MM.1S (cell line): ENCODE measurements around the gene SIRPA.

Source experiments
- DNase-seq: peaks from one replicate; pipeline ENCODE4 v3.0.0-alpha.2; 2015
- H2AFZ ChIP-seq: fragments of 300-600 bp; sonication (generic); 2 replicates; pipeline ENCODE4 v1.6.0; 2016; ENCODE audit warnings: antibody characterized with exemption, low read length
- H3F3A ChIP-seq: fragments of 300-600 bp; sonication (generic); 2 replicates; pipeline ENCODE4 v1.6.1; 2016; ENCODE audit warnings: mild to moderate bottlenecking, antibody characterized with exemption, low read length, moderate library complexity, mixed read lengths; ENCODE audit not compliant: insufficient read depth
- H3K27ac ChIP-seq: fragments of 300-600 bp; sonication (generic); 2 replicates; pipeline ENCODE4 v1.5.1; 2016; ENCODE audit warnings: mild to moderate bottlenecking, low read length
- H3K27me3 ChIP-seq: fragments of 300-600 bp; sonication (generic); replicated peaks from 2 replicates; pipeline ENCODE4 v1.6.0; 2016; ENCODE audit warnings: low read length; ENCODE audit not compliant: insufficient read depth
- H3K36me3 ChIP-seq: fragments of 300-600 bp; sonication (generic); replicated peaks from 2 replicates; pipeline ENCODE4 v1.6.1; 2016; ENCODE audit warnings: mild to moderate bottlenecking, low read length, mixed read lengths; ENCODE audit not compliant: insufficient read depth
- H3K4me1 ChIP-seq: fragments of 300-600 bp; sonication (generic); 2 replicates; pipeline ENCODE4 v1.6.1; 2016; ENCODE audit warnings: low read length, mixed read lengths
- H3K4me2 ChIP-seq: fragments of 300-600 bp; sonication (generic); 2 replicates; pipeline ENCODE4 v1.6.0; 2016; ENCODE audit warnings: low read depth, low read length
- H3K4me3 ChIP-seq: fragments of 300-600 bp; sonication (generic); 2 replicates; pipeline ENCODE4 v1.5.1; 2016; ENCODE audit warnings: low read length, mixed read lengths
- H3K79me2 ChIP-seq: fragments of 300-600 bp; sonication (generic); 2 replicates; pipeline ENCODE4 v1.6.1; 2016; ENCODE audit warnings: mixed run types, low read length, mixed read lengths
- H3K9ac ChIP-seq: fragments of 300-600 bp; sonication (generic); 2 replicates; pipeline ENCODE4 v1.6.1; 2016; ENCODE audit warnings: low read length, mixed read lengths
- H3K9me2 ChIP-seq: fragments of 300-600 bp; sonication (generic); replicated peaks from 2 replicates; pipeline ENCODE4 v1.6.1; 2016; ENCODE audit warnings: mild to moderate bottlenecking, low read length, mixed read lengths; ENCODE audit not compliant: insufficient read depth
- H3K9me3 ChIP-seq: fragments of 300-600 bp; sonication (generic); replicated peaks from 2 replicates; pipeline ENCODE4 v1.6.1; 2016; ENCODE audit warnings: mild to moderate bottlenecking, low read length, mixed read lengths; ENCODE audit not compliant: insufficient read depth
- H4K20me1 ChIP-seq: fragments of 300-600 bp; sonication (generic); 2 replicates; pipeline ENCODE4 v1.6.1; 2016; ENCODE audit warnings: mild to moderate bottlenecking, low read length, moderate library complexity, mixed read lengths; ENCODE audit not compliant: insufficient read depth
- CTCF ChIP-seq: fragments of 300-600 bp; sonication (generic); IDR thresholded peaks from 2 replicates; pipeline ENCODE4 v1.5.1; 2016; ENCODE audit warnings: antibody characterized with exemption, low read length, mixed read lengths
- EZH2 ChIP-seq: fragments of 300-600 bp; sonication (generic); optimal IDR thresholded peaks from 2 replicates; pipeline ENCODE3; 2017; ENCODE audit warnings: low read depth, mild to moderate bottlenecking, antibody characterized with exemption, low read length, mixed read lengths
- EZH2phosphoT487 ChIP-seq: fragments of 300-600 bp; sonication (generic); IDR thresholded peaks from 2 replicates; pipeline ENCODE4 v1.6.1; 2018; ENCODE audit warnings: antibody characterized with exemption, low read length

SIRPA gene

GRCh38 chr20:1880529-1881239 lies 14.5 kb upstream of the SIRPA start:
- no peaks in the 10 kb centered on the region for H3K36me3 ChIP-seq
- H3K4me1 ChIP-seq: no peaks in the 10 kb centered on the region
- no peaks in the 10 kb centered on the region for H3K79me2 ChIP-seq
- no peak for DNase-seq
- H4K20me1 ChIP-seq: no peaks in the 10 kb centered on the region
- no peak overlapping the region for H2AFZ ChIP-seq
- no peaks in the 10 kb centered on the region for H3F3A ChIP-seq
- TF ChIP-seq EZH2 (no peak), EZH2phosphoT487 (no peak), CTCF (no peak)
- no peaks in the 10 kb centered on the region for H3K9me3 ChIP-seq
- H3K4me3 ChIP-seq: no peak overlapping the region
- no peaks in the 10 kb centered on the region for H3K27me3 ChIP-seq
- H3K4me2 ChIP-seq: no peak overlapping the region
- no peaks in the 10 kb centered on the region for H3K9me2 ChIP-seq
- H3K27ac ChIP-seq: no peak overlapping the region
- H3K9ac ChIP-seq: no peak overlapping the region

GRCh38 chr20:1881240-1881835 lies 13.9 kb upstream of the SIRPA start:
- no peaks in the 10 kb centered on the region for H3K79me2 ChIP-seq
- no peaks in the 10 kb centered on the region for H3K4me1 ChIP-seq
- no peaks in the 10 kb centered on the region for H3K9me3 ChIP-seq
- no peaks in the 10 kb centered on the region for H4K20me1 ChIP-seq
- no peak overlapping the region for H3K9ac ChIP-seq
- H2AFZ ChIP-seq: no peak overlapping the region
- no peaks in the 10 kb centered on the region for H3K9me2 ChIP-seq
- H3K27me3 ChIP-seq: no peaks in the 10 kb centered on the region
- no peak for TF ChIP-seq EZH2
- TF ChIP-seq CTCF: no peak
- no peak for TF ChIP-seq EZH2phosphoT487
- H3K4me3 ChIP-seq: no peak overlapping the region
- H3F3A ChIP-seq: no peaks in the 10 kb centered on the region
- H3K27ac ChIP-seq: no peak overlapping the region
- no peaks in the 10 kb centered on the region for H3K36me3 ChIP-seq
- no peak for DNase-seq
- no peak overlapping the region for H3K4me2 ChIP-seq

GRCh38 chr20:1882026-1882425 lies 13.2 kb upstream of the SIRPA start:
- no peaks in the 10 kb centered on the region for H3F3A ChIP-seq
- DNase-seq: no peak
- no peaks in the 10 kb centered on the region for H3K9me3 ChIP-seq
- H4K20me1 ChIP-seq: no peaks in the 10 kb centered on the region
- H3K36me3 ChIP-seq: no peaks in the 10 kb centered on the region
- H3K27me3 ChIP-seq: no peaks in the 10 kb centered on the region
- no peaks in the 10 kb centered on the region for H3K9me2 ChIP-seq
- H3K4me3 ChIP-seq: no peak overlapping the region
- no peak overlapping the region for H3K9ac ChIP-seq
- no peak for TF ChIP-seq CTCF
- no peak for TF ChIP-seq EZH2phosphoT487
- TF ChIP-seq EZH2: no peak
- no peak overlapping the region for H3K27ac ChIP-seq
- no peak overlapping the region for H2AFZ ChIP-seq
- H3K4me2 ChIP-seq: no peak overlapping the region
- H3K4me1 ChIP-seq: no peaks in the 10 kb centered on the region
- no peaks in the 10 kb centered on the region for H3K79me2 ChIP-seq
